ENCODE results near the gene RAMP1.
"Not testable (repeated sequence)": the region's sequence is repeated elsewhere in the genome, so short reads cannot be mapped to it uniquely, and the experiment has no call there.

Gene RAMP1

DNA sequence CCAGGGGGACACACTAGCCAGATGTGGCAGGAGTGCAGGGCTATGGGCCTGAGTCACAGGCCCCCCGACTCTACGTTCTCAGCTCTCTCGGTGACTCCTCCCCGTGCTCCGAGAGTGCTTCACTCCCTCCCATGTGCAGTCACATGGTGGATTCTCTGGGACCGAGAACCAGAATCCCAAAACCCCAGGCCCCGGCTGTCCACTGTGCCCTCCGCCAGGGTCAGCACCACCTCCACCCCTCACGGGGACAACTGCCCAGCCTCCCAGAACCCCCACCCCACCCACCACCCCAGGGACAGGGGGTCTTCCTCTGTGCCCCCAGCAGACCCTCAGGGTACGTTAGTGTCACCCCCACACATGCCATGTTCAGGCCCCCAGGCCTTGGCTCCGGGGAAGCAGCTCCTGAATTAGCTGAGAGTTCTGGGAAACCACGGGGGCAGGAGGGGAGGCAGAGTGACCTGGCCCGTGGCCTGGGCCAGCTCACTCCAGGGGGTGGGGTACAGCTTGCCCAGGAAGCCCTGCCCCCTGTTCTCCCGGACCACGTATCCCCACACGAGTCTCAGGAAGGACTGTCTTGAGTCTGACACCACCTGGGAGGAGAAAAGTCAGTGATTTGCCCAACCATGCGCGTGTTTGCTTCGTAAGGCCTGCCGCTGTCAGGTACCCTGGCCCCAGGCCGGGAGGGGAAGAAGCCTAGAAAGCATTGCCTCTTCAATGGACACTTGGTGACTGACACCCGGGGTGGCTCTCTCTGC lies 4.4 kb downstream of the RAMP1 start:
- DNase-seq: no peak

DNA sequence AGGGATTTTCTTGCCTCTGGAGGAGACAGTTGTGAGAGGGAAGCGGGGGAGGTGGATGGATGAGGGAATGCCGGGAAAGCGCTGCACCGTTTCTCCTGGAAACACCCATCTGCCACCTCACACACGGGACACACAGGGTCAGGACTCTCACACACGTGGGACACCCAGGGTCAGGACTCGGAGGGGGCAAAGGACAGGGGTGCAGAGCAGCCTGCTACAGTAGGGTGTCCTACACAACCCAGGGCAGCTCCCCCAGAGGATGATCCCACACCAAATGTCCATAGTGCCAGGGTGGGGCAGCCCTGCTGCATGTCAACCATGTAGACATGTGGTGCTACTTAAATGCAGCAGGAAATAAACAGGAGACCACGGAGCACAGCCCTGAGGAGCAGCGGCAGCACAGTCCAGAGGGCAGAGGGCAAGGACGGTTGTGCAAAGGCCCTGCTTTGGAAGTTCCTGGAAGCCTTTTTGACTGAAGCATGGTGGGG lies 5.1 kb downstream of the RAMP1 start:
- no peak for DNase-seq

DNA sequence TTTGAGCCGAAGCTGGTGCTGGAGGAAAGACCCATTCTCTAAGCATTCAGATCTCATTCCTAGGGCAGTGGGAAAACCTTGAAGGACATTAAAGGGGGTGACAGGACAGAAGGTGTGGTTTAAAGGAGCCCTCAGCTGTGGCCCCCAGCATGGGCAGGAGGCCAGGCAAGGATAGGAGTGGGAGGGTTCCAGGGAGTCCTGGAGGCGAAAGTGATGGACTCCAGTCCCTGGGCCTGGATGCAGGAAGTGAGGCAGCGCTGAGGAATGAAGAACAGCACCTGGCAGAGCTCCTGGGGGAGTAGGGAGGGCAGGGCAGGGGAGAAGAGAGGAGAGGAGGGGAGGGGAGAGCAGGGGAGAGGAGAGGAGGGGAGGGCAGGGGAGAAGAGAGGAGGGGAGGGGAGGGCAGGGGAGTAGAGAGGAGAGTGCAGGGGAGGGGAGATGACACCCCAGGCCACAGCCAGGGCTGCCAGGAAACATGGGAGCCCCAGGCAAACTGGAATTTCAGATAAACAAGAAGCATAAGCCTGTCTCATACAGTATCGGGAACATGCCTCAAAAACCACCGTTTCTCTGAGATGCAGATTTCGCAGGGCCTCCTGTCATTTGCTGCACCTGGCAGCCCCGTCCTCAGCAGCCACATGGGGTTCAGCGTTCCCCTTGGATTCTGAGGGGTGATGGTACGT lies 5.7 kb downstream of the RAMP1 start:
- no peak for DNase-seq

DNA sequence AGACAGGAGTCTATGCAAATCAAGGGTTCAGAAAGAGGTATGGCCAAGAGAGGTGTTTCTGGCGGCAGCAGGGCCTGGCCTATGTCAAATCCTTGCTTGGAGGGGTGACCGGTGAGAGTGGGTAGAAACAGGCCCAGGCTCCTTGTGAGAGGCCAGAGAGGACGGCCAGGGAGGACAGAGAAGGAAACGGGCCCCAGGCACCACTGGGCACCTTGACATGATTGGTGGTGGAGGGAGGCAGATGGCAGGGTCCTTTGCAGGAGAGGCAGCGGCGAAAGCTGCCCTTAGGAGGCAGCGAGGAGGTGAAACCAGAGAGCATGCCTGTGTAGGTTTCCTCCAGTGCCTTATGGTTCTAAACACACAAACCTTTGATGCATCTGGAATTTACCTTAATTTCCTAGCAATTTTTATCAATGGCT lies 6.2 kb downstream of the RAMP1 start:
- no peak for DNase-seq

- no peak for DNase-seq
Observed at GRCh38 chr2:237866101-237866621, 6.7 kb downstream of the RAMP1 start.

- no peak for DNase-seq
Observed at GRCh38 chr2:237867465-237867864, 8.0 kb downstream of the RAMP1 start.

GRCh38 chr2:237868074-237868473 lies 8.7 kb downstream of the RAMP1 start:
- DNase-seq: not testable (repeated sequence)

DNA sequence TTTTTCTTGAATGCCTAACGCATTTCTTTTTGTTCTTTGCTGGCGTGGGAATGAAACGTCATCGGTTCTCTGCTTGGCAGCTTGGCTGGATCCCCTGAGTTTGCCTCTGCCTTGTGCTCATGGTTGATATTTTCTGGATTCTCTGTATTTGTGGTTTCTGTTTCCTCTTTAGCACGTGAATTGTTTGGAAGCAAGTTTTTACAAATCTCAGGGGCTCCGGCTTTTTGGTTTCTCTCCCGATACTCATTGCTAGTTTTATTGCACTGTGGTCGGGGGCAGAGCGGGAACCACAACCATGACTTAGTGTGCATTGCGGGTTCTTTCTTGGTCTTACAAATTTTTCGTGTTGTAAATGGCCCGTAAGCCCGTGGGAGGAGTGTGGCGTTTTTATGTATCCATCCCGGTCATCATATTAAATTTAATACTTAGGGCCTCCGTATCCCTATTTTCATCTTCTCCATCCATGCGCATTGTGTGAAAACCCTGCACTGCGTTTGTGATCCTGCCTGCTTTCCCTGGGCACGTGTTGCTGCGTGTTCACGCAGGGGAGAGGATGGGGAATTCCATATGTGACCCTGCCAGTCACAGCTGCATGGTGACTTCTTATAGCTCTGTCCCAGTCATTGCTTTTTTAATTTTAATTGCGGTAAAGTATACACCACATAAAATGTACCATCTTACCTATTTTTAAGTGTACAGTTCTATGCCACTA lies 9.4 kb downstream of the RAMP1 start:
- DNase-seq: no peak

DNA sequence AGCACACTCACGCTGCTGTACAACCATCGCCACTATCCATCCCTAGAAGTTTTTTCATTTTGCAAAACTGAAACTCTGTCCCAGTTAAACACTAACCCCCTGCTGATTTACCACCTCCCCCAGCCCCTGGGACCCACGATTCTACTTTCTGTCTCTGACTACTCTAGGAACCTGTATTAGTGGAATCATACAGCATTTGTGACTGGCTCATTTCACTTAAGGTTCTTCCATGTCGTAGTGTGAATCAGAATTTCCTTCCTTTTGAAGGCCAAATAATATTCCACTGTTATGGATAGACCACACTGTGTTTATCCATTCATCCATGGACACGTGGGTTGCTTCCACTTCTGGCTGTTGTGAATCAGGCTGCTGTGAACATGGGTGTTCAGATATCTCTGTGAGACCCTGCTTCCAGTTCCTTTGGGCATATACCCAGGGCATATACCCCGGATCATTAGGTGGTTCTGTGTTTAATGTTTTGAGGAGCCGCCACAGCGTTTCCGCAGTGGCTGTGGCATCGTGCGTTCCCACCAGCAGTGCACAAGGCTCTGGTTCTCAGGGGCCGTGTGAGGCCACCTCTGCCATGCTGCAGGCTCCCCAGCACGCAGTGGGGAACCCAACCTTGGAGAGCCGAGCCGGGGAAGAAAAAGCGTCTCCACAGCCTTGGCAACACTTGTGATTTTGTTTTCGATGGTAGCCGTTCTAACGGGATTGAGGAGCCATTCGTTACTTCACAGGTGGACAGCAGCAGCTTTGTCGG lies 10.1 kb downstream of the RAMP1 start:
- no peak for DNase-seq

- no peak for DNase-seq
Observed at GRCh38 chr2:237870126-237870525, 10.7 kb downstream of the RAMP1 start.

DNA sequence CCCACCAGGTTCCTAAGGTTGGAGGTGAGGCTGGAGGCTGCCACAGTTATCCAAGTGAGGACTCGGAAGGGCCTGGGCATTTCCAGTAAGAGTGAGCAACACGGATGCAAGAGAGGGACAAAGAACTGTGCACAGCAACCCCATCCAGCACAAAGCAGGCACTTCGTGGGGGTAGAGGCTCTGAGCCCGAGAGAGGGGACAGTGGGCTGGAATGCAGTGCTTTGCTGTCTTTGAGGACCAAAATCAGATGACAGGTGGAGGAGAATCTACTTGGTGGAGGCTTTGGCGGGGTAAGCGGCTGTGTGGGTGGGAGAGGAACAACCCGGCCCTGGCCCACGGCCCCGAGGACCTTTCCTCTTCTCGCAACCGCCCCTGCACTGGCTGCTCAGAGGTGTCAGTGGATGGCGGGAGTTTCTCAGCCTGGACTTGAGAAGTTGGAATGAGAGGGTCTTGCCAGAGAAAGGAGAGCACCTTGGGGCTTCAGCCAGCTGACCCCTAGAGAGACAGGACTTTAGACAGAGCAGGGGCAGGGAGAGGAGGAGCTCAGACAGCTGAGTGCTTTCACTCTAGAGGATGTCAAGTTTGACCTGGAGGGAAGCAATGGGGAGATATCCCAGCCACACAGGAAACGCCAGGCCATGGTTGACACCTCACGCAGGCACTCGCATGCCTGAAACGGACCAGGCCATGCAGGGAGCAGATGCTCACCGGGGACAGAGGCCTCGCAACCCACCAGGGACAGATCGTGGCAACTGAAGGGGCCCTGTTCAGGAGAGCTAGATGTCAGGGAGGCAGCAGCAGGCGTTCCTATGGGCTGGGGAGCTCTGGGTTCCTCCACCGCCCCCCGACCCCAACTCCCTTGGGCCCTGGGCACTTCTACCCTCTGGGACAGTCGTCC lies 11.6 kb downstream of the RAMP1 start:
- no peak for DNase-seq

DNA sequence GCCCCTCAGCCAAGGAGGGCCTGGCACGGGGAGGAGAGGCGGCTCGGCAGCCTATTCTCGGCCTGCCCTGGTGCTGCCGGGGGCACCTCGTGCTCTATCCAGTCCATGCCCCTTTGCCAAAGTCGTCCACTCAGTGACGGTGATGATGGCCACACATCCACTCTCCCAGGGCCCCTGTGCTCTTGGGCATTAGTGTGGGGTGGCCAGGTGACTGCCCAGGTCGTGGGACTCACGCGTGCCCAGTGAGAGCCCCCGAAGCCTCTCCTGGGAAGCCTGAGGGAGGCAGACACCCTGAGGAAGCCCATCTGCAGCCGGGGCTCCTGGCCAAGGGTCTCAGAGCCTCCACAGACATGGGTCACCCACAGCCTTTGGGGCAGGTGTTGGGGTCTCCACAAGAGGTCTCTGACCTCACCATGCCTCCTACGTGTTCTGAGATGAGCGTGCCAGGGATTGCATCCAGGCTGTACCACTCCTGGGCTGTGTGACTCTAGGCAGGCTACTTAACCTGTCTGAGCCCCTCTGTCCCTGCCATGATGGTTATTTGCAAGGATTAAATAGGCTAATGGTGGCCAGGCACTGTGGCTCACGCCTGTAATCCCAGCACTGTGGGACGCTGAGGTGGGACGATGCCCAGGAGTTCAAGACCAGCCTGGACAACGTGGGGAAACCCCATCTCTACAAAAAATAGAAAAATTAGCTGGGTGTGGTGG lies 12.9 kb downstream of the RAMP1 start:
- DNase-seq: no peak

- DNase-seq: no peak
Observed at GRCh38 chr2:237873421-237873831, 14.0 kb downstream of the RAMP1 start.

DNA sequence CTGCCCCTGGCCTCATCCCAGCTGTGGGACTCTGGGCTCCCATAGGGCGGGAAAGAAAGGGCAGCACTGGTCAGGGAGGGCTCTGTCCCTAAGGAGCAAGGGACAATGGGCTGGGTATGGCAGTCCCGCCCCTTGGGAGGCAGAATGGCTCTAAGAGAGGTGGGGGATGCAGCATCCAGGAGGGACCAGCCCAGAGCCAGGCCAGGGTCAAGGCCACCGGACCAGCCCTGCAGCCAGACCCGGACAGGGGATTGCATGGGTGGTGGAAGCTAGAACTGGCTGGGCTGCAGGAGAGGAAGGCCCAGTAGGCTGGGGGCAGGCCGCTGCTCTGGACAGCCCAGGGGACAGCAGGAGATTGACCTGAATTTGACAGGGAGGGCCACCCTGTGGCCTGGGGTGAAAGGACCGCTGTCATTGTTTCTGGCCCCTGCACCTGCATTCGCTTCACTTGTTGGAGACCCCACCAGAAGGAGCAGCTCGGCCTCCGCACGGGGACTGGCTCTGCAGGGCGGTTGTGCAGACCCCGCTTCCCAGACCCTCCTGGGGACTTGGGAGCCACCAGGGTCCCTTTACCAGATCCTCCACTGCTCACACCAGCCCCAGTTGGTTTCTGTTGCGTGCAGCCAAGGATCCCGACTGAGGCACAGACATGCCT lies 14.6 kb downstream of the RAMP1 start:
- no peak for DNase-seq

- no peak for DNase-seq
Observed at GRCh38 chr2:237874585-237875161, 15.2 kb downstream of the RAMP1 start.

DNA sequence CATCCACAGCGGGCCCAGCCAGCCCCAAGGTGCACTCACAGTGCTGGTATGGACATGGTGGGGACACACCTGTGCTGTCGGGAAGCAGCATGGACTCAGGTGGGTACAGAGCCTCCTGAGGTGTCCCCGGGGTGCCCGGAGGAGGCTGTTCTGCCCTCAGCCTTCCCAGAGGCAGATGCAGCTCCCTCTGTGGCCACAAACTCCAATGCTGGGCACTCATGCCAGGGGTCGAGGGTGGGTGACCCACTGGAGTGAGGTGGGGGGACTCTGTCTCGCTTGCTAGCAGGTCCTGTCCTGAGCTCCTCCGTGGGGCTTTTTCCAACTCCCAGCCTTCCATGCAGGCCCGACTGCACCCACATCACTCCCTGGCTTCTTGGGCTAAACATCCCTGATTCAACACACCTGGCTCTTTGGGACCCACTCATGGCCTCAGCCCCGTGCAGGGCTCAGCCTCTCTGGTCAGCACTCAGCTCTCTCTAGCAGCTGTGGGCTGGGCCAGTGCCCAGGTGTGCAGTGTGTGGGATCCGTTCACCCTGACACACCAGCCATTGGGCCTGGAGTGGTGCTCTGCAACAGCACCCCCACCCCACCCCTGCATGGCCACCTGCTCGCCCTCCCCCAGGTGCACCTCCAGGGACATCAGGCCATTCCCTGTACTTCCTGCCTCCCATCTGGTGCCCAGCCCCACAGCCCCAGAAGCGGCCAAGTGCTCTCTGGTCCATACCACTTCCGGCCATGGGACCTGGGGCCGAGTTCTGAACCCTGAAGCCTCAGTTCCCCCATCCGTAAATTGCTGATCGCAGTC lies 16.0 kb downstream of the RAMP1 start:
- DNase-seq: no peak

DNA sequence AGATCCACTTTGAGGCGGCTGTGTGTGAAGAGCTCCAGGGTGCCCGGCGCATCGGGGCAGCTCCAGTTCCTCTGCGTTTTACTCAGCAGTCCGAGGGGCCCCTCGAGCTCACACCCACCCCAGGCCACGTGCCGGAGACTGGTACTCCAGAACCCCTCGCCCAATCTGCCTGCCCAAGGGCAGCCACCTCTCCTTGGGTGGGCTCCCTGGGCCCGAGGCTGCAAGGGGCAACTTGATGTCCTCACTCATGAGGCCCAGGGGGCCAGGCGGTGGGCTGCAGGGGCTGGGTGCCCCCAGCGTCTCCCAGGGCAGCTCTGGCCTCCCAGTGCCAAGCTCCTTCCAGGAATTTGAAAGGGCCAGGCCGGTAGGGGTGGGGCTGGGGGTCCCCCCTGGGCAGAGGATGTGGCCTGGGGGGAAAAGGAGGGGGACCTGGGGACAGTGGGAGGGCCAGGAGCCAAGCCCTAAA lies 16.7 kb downstream of the RAMP1 start:
- DNase-seq: no peak

GRCh38 chr2:237876532-237876931 lies 17.1 kb downstream of the RAMP1 start:
- no peak for DNase-seq

DNA sequence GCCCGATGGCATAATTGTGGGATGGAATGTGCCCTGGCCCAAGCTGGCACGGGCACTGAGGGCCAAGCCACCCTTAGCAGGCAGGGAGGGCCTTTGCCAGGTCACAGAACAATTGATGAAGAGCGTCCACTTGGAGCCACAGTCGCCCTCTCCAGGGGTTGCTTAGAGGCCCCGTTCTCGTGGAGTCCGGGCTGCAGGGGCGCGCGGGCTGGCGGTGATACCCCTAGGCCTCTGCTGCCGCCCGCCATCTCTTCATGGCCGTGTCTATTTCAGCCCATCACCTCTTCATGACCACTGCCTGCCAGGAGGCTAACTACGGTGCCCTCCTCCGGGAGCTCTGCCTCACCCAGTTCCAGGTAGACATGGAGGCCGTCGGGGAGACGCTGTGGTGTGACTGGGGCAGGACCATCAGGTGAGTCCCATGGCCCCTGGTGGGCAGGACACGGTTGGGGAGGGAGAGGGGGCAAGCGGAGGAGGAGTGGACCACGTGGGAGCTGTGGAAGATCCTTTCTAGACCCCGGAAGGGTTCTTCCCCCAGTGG lies 17.6 kb downstream of the RAMP1 start:
- no peak for DNase-seq
